Astrocyte of the cerebellum (primary cell): ENCODE measurements around the gene ITGA3.

Experiments used
- DNase-seq: peaks from one replicate; pipeline ENCODE4 v3.0.0-alpha.2; 2011; ENCODE audit warnings: low read depth
- H3K4me3 ChIP-seq: 2 replicates; pipeline ENCODE4 v1.5.1; 2011; ENCODE audit warnings: mild to moderate bottlenecking, low read depth, low read length, moderate library complexity
- CTCF ChIP-seq: IDR thresholded peaks from 2 replicates; pipeline ENCODE4 v1.5.1; 2012; ENCODE audit warnings: low read length, low read depth, moderate library complexity, mild to moderate bottlenecking; ENCODE audit errors: missing control alignments
- in situ Hi-C: cut with HindIII; loops from 2 replicates; pipeline ENCODE4 v1.10.0; 2017; ENCODE audit warnings: low sequenced_read_pairs

Gene ITGA3

GRCh38 chr17:50047083-50047482, 8.8 kb upstream of the ITGA3 start:
- TF ChIP-seq CTCF, result no peak
- in situ Hi-C loops, result no loop called here
- H3K4me3 ChIP-seq, result no peak overlapping the region
- DNase-seq, result no peak

GRCh38 chr17:50047488-50048126, 8.3 kb upstream of the ITGA3 start:
- in situ Hi-C loops, result no loop called here
- DNase-seq, result no peak
- no peak for TF ChIP-seq CTCF
- no peak overlapping the region for H3K4me3 ChIP-seq

GRCh38 chr17:50048146-50048720, 7.7 kb upstream of the ITGA3 start:
- H3K4me3 ChIP-seq, result no peak overlapping the region
- DNase-seq, result no peak
- in situ Hi-C loops, result no loop called here
- no peak for TF ChIP-seq CTCF

GRCh38 chr17:50048988-50049387, 6.9 kb upstream of the ITGA3 start:
- DNase-seq, result no peak
- H3K4me3 ChIP-seq, result no peak overlapping the region
- in situ Hi-C loops, result no loop called here
- TF ChIP-seq CTCF, result no peak

GRCh38 chr17:50049636-50050035, 6.3 kb upstream of the ITGA3 start:
- no peak for DNase-seq
- no peak for TF ChIP-seq CTCF
- in situ Hi-C loops, result no loop called here
- H3K4me3 ChIP-seq, result no peak overlapping the region

- no peak for TF ChIP-seq CTCF
- in situ Hi-C loops, result no loop called here
- DNase-seq, result no peak
- H3K4me3 ChIP-seq, result no peak overlapping the region
These were observed 5.4 kb upstream of the ITGA3 start for GRCh38 chr17:50050431-50051032.
